ENCODE results near the gene GATAD2A.
"Not testable (repeated sequence)": the region's sequence is repeated elsewhere in the genome, so short reads cannot be mapped to it uniquely, and the experiment has no call there.

The GATAD2A gene

GRCh38 chr19:19439176-19439482 lies 33.7 kb downstream of the GATAD2A start:
- DNase-seq = no peak
- TF ChIP-seq POLR2A (IDR thresholded peaks at IDR 0.05; ENCODE audit: low read length) = no peak
- no peak for TF ChIP-seq GATA1 (IDR thresholded peaks at IDR 0.05; ENCODE audit: low read depth, low read length)

DNA sequence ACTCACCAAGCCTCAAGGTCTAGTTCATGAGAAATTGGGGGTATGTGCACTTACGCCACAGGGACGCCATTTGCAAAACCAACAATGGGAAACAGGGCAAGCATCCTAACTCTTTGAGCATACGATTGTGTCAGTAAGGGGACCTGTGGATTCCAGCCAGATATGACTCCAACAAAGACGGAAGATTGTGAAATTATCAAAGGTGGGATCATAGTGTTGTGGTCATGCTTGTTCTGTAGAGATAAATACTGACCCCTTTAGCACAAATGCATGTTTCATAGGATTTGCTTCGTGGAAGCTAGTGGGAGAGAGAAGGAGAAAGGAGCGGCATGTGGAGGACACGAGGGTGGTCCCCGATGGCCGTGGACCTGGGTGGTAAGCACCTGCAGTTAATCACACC lies 37.8 kb downstream of the GATAD2A start:
- TF ChIP-seq POLR2A (IDR thresholded peaks at IDR 0.05; ENCODE audit: low read length) (no peak), GATA1 (IDR thresholded peaks at IDR 0.05; ENCODE audit: low read depth, low read length) (no peak)
- no peak for DNase-seq

GRCh38 chr19:19443902-19444680 lies 38.6 kb downstream of the GATAD2A start:
- TF ChIP-seq GATA1 (IDR thresholded peaks at IDR 0.05; ENCODE audit: low read depth, low read length) (no peak), POLR2A (IDR thresholded peaks at IDR 0.05; ENCODE audit: low read length) (no peak)
- DNase-seq = no peak

DNA sequence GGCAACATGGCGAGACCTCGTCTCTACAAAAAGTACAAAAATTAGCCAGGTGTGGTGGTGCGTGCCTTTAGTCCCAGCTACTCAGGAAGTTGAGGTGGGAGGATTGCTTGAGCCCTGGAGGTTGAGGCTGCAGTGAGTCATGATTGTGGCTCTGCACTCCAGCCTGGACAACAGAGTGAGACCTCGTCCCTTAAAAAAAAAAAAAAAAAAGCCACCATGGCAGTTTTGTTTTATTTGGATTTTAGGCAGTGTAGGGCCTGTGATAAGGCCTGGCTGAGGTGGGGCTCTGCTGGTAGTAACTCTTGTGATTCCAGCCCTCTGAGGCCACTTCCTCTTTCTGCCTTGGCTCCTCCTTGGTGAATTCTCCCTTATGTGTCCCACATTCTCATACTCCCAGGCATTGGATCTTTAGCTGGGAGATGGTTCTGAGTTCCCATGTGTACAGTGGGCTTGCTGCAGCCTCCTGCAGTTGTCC lies 39.2 kb downstream of the GATAD2A start:
- no peak for TF ChIP-seq GATA1 (IDR thresholded peaks at IDR 0.05; ENCODE audit: low read depth, low read length)
- no peak for TF ChIP-seq POLR2A (IDR thresholded peaks at IDR 0.05; ENCODE audit: low read length)
- DNase-seq = peak in 1 of 2 experiments; percentile 49

- no peak for DNase-seq
- TF ChIP-seq GATA1 (IDR thresholded peaks at IDR 0.05; ENCODE audit: low read depth, low read length) (no peak), POLR2A (IDR thresholded peaks at IDR 0.05; ENCODE audit: low read length) (no peak)
These were observed 39.8 kb downstream of the GATAD2A start for GRCh38 chr19:19445288-19445687.

DNA sequence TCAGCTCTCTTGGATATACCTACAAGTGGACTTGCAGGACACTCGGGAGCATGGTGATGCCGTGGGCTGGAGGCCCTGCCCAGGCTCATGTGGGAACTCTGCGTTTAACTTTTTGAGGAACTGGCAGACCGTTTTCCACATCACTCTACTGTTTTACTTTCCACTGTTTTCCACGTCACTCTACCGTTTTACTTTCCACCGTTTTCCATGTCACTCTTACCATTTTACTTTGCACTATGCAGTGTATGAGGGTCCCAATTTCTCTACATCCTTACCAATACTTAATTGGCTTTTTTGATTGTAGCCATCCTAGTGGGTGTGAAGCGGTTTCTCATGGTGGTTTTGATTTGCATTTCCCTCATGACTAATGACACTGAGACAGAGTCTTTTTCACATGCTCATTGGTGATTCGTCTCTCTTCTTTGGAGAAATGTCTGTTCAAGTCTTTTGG lies 40.5 kb downstream of the GATAD2A start:
- no peak for TF ChIP-seq POLR2A (IDR thresholded peaks at IDR 0.05; ENCODE audit: low read length)
- no peak for TF ChIP-seq GATA1 (IDR thresholded peaks at IDR 0.05; ENCODE audit: low read depth, low read length)
- no peak for DNase-seq

DNA sequence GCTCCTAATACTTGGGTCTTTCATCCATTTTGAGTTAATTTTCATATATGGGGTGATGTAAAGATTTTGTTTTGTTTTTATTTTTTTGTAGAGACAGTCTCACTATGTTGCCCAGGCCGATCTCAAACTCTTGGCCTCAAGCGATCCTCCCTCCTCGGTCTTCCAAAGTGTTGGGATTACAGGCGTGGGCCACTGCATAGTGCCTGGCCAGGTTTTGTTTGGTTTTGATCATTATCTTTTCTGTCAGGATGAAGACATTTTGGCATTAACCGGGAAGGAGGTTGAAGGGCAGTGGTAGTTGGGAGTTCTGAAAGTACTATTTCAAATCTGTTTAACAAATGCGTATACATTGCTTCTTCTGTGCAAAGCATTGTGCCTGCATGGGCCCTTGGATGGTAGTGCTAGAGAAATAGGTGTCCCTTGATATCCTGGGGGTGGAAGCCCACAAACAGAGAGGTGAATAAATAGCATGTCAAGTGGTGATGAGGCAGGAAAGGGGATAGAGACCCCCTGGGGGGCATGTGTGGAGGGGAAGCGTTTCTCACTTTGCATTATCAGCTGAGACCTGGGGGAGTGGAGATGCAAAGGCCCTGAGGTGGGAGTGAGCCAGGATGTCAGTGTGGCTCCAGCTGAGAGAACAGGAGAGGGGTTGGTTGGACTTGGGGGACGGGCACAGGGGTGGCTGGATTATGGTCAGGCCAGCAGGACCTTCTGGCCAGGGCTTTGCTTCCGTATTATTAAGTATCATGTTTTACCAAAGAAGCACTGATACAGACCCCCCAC lies 41.4 kb downstream of the GATAD2A start:
- TF ChIP-seq GATA1 (IDR thresholded peaks at IDR 0.05; ENCODE audit: low read depth, low read length) = no peak
- no peak for DNase-seq

- DNase-seq = no peak
- TF ChIP-seq GATA1 (IDR thresholded peaks at IDR 0.05; ENCODE audit: low read depth, low read length) (no peak), POLR2A (IDR thresholded peaks at IDR 0.05; ENCODE audit: low read length) (no peak)
These were observed 42.2 kb downstream of the GATAD2A start for GRCh38 chr19:19447536-19448237.

DNA sequence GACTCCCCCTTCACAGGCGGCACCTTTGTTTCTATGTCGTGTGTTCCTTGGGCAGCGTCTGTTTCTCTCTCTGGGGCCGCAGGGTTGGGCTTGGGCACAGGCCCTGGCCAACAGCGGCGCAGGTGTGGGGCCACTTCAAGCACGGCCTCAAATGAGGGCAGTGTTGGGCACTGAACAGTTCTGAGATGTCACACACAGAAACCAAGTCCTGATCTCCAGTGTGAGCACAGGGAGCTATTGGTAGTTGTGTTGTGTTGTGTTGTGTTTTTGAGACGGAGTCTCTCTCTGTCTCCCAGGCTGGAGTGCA lies 42.7 kb downstream of the GATAD2A start:
- no peak for DNase-seq
- TF ChIP-seq GATA1 (IDR thresholded peaks at IDR 0.05; ENCODE audit: low read depth, low read length) (no peak), POLR2A (IDR thresholded peaks at IDR 0.05; ENCODE audit: low read length) (no peak)

GRCh38 chr19:19451429-19452242 lies 46.2 kb downstream of the GATAD2A start:
- TF ChIP-seq POLR2A (IDR thresholded peaks at IDR 0.05; ENCODE audit: low read length) = no peak
- TF ChIP-seq GATA1 (IDR thresholded peaks at IDR 0.05; ENCODE audit: low read depth, low read length) = no peak
- no peak for DNase-seq

DNA sequence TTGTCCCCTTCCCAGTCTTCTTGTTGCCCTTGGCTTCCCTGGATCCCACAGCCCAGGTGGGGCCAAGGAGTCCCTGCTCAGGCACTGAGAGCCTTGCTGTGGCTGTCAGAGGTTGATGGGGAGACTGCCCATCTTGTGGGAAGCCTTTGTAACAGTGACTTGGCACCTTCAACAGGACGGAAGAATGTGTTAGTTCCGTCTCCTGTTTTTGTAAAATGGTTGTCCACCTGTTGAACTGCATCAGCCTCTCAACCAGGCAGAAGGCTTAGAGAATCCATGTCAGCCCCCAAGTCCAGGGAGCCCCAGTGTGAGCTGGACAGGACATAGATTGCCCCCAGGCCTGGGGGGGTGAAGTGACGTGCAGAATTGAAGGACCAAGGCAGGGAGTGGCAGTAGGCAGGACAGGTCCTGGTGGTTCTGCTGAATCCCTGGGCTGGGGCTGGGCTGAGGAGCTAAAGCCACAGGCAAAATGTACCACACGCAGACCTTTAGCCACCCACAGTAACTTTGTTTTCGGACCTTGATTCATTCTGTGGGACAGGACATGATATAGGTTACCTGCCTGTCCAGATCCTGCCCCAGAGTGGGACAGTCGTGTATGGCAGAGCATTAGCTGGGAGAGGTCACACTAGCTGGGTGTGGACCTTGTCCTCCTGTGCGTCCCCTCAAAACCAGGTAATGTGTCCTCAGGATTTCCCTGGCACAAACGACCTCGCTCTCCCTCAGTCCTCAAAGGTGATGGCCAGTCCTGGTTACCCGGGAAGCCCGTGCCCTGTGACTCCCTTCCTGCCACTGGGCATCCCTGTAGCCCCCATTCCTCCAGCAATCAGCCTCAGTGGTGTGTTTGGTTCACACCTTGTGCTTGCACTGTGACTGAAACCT lies 47.0 kb downstream of the GATAD2A start:
- TF ChIP-seq POLR2A (IDR thresholded peaks at IDR 0.05; ENCODE audit: low read length) = no peak
- TF ChIP-seq GATA1 (IDR thresholded peaks at IDR 0.05; ENCODE audit: low read depth, low read length) = no peak
- DNase-seq = no peak

DNA sequence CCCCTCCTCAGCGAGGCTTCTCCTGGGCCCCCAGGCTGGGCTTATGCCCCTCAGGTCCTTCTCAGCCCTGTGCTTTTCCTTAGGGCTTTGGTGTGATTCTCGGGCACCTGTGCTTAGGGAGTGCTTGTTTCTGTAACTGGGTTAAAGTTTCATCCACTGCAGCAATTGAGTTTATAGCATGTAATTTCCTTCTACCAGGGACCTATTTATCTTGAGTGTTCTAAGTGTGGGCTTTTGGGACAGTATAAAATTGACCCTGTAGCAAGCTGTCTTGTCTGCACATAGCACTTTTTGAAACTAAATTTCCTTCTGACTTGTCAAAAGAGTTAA lies 47.6 kb downstream of the GATAD2A start:
- no peak for DNase-seq

DNA sequence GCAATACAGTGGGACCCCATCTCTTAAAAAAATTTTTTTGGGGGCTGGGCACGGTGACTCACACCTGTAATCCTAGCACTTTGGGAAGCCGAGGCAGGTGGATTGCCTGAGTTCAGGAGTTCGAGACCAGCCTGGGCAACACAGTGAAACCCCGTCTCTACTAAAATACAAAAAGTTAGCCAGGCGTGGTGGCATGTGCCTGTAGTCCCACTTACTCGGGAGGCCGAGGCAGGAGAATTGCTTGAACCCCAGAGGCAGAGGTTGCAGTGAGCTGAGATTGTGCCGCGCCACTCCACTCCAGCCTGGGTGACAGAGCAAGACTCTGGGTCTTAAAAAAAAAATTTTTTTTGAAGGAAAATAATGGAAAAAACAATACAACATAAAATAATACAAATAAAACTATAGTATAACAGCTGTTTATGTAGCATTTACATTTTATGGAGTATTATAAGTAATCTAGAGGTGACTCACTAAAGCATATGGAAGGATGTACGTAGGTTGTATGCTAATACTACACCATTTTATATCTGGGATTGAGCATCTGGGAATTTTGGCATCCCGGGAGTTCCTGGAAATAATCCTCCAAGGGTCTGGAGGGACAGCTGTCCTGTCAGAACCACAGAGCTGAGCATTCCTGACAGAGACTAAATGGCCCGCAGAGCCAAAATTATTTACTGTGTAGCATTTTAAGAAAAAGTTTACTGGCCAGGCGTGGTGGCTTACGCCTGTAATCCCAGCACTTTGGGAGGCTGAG lies 49.9 kb downstream of the GATAD2A start:
- not testable (repeated sequence) for DNase-seq

More for the DNA sequence above, 47.6 kb downstream of the GATAD2A start:
- TF ChIP-seq GATA1 (IDR thresholded peaks at IDR 0.05; ENCODE audit: low read depth, low read length) (no peak), POLR2A (IDR thresholded peaks at IDR 0.05; ENCODE audit: low read length) (no peak)
